ENCODE results near the gene CENPO.

- TF ChIP-seq POLR2A (IDR thresholded peaks at IDR 0.05; ENCODE audit: low read depth, low read length) (peak; percentile 87), TAF1 (IDR thresholded peaks at IDR 0.05; ENCODE audit: low read depth, low read length) (peak; percentile 96), POLR2AphosphoS5 (IDR thresholded peaks at IDR 0.05; ENCODE audit: low read depth, low read length) (peak; percentile 75), SPI1 (IDR thresholded peaks at IDR 0.05; ENCODE audit: low read depth, low read length) (peak; percentile 84), POU2F2 (IDR thresholded peaks at IDR 0.05; ENCODE audit: low read depth, low read length) (peak; percentile 53; the same call in 1 of the 2 replicates), PAX5 (IDR thresholded peaks at IDR 0.05; ENCODE audit: insufficient read depth, low read length, severe bottlenecking) (no peak)
Measured at GRCh38 chr2:24792874-24793760, at the start of gene CENPO, which contains the start of gene PTRHD1.
